GM23338 (cell line): Measurements from ENCODE around the gene ZNF644. TPM values are rescaled to one million over a fixed set of nuclear protein-coding genes. Genes with fewer than 3 reads are reported as not detected.

ENCODE experiments used
- ATAC-seq: fragments of 200-7000 bp; cut with Tn5 transposase; 3 replicates; pipeline ENCODE4 v1.9.1; 2020
- DNase-seq: peaks from one replicate; pipeline ENCODE4 v3.0.0-alpha.2; 2015; ENCODE audit warnings: low spot score
- H2AFZ ChIP-seq: fragments of 200-600 bp; sonication (generic); 2 replicates; pipeline ENCODE4 v1.8.0; 2016; ENCODE audit warnings: antibody characterized with exemption, mild to moderate bottlenecking, moderate library complexity
- H3F3A ChIP-seq: fragments of 200-600 bp; sonication (generic); replicated peaks from 2 replicates; pipeline ENCODE4 v1.8.0; 2017; ENCODE audit warnings: antibody characterized with exemption, mixed run types, low read depth
- H3K27ac ChIP-seq: fragments of 200-600 bp; sonication (generic); 2 replicates; pipeline ENCODE4 v1.6.1; 2016; ENCODE audit warnings: low read depth
- H3K27me3 ChIP-seq: fragments of 200-600 bp; sonication (generic); 2 replicates; pipeline ENCODE4 v1.8.0; 2016; ENCODE audit warnings: mild to moderate bottlenecking, mixed run types, moderate library complexity; ENCODE audit not compliant: insufficient read depth
- H3K36me3 ChIP-seq: fragments of 200-600 bp; sonication (generic); 2 replicates; pipeline ENCODE4 v1.8.0; 2016; ENCODE audit warnings: mild to moderate bottlenecking; ENCODE audit not compliant: insufficient read depth
- H3K4me1 ChIP-seq: fragments of 200-600 bp; sonication (generic); 2 replicates; pipeline ENCODE4 v1.8.0; 2016; ENCODE audit warnings: mild to moderate bottlenecking, moderate library complexity; ENCODE audit not compliant: insufficient read depth
- H3K4me2 ChIP-seq: fragments of 200-600 bp; sonication (generic); 2 replicates; pipeline ENCODE4 v1.7.1; 2017; ENCODE audit warnings: mixed run types
- H3K4me3 ChIP-seq: fragments of 200-600 bp; sonication (generic); 2 replicates; pipeline ENCODE4 v1.6.1; 2016; ENCODE audit warnings: mixed run types
- H3K79me2 ChIP-seq: fragments of 200-600 bp; sonication (generic); replicated peaks from 2 replicates; pipeline ENCODE4 v1.8.0; 2017; ENCODE audit warnings: mild to moderate bottlenecking; ENCODE audit not compliant: insufficient read depth
- H3K9me2 ChIP-seq: fragments of 200-600 bp; sonication (generic); 2 replicates; pipeline ENCODE4 v1.8.0; 2017; ENCODE audit not compliant: insufficient read depth
- H4K20me1 ChIP-seq: fragments of 200-600 bp; sonication (generic); replicated peaks from 2 replicates; pipeline ENCODE4 v1.8.0; 2017; ENCODE audit warnings: mild to moderate bottlenecking; ENCODE audit not compliant: insufficient read depth
- H3K27ac Mint-ChIP-seq: 2 replicates; pipeline ENCODE4 v1.8.0; 2020; ENCODE audit warnings: inconsistent platforms, mild to moderate bottlenecking, moderate library complexity, mixed read lengths
- H3K27me3 Mint-ChIP-seq: 3 replicates; pipeline ENCODE4 v1.8.0; 2022; ENCODE audit warnings: low read depth, mild to moderate bottlenecking, moderate library complexity, mixed read lengths, inconsistent platforms; ENCODE audit not compliant: insufficient read depth, poor library complexity
- H3K36me3 Mint-ChIP-seq: 3 replicates; pipeline ENCODE4 v1.8.0; 2021; ENCODE audit warnings: low read depth, mild to moderate bottlenecking, inconsistent platforms, moderate library complexity, mixed read lengths
- H3K4me1 Mint-ChIP-seq: 3 replicates; pipeline ENCODE4 v1.8.0; 2020; ENCODE audit warnings: mild to moderate bottlenecking, inconsistent platforms, mixed read lengths
- H3K4me3 Mint-ChIP-seq: 3 replicates; pipeline ENCODE4 v1.8.0; 2021; ENCODE audit warnings: moderate library complexity, mild to moderate bottlenecking, inconsistent platforms, mixed read lengths
- H3K9me3 Mint-ChIP-seq: 3 replicates; pipeline ENCODE4 v1.8.0; 2020; ENCODE audit warnings: moderate library complexity, mild to moderate bottlenecking, inconsistent platforms, mixed read lengths
- CREB1 ChIP-seq: fragments of 250-450 bp; sonication (Bioruptor Pico); IDR thresholded peaks from 2 replicates; pipeline ENCODE4 v1.5.0; 2020; ENCODE audit warnings: low read depth, mild to moderate bottlenecking, moderate library complexity
- CTCF ChIP-seq, 2 experiments: fragments of 200-600 bp in 1 of 2; sonication (generic) in 1 of 2; conservative IDR thresholded peaks; 2 replicates each; pipeline versions ENCODE4 v1.5.1 to v1.6.1; 2016 to 2017; ENCODE audit warnings: antibody characterized with exemption in 2 of 2, low read depth in 2 of 2, mild to moderate bottlenecking in 2 of 2, moderate library complexity in 1 of 2
- ETS1 ChIP-seq: IDR thresholded peaks from 2 replicates; pipeline ENCODE4 v1.6.1; 2016; ENCODE audit warnings: antibody characterized with exemption
- EZH2phosphoT487 ChIP-seq: fragments of 200-600 bp; sonication (generic); IDR thresholded peaks from one replicate; pipeline ENCODE4 v1.8.1; 2018; ENCODE audit warnings: antibody characterized with exemption; ENCODE audit not compliant: unreplicated experiment
- JUNB ChIP-seq: IDR thresholded peaks from one replicate; pipeline ENCODE4 v1.6.1; 2016; ENCODE audit warnings: antibody characterized with exemption; ENCODE audit not compliant: unreplicated experiment
- NANOG ChIP-seq: IDR thresholded peaks from 2 replicates; pipeline ENCODE4 v1.6.1; 2016; ENCODE audit warnings: antibody characterized with exemption, borderline replicate concordance
- POLR2AphosphoS5 ChIP-seq: IDR thresholded peaks from 2 replicates; pipeline ENCODE4 v1.6.1; 2016; ENCODE audit warnings: antibody characterized with exemption, low read depth
- REST ChIP-seq: IDR thresholded peaks from one replicate; pipeline ENCODE4 v1.6.1; 2018; ENCODE audit warnings: antibody characterized with exemption; ENCODE audit not compliant: unreplicated experiment
- STAT1 ChIP-seq: IDR thresholded peaks from one replicate; pipeline ENCODE4 v1.6.1; 2016; ENCODE audit warnings: antibody characterized with exemption; ENCODE audit not compliant: unreplicated experiment
- ZNF114 ChIP-seq: fragments of 250-450 bp; sonication (Bioruptor Pico); IDR thresholded peaks from 2 replicates; pipeline ENCODE4 v1.5.0; 2020; ENCODE audit warnings: mild to moderate bottlenecking, moderate library complexity
- ZNF331 ChIP-seq: fragments of 250-450 bp; sonication (Bioruptor Pico); IDR thresholded peaks from 2 replicates; pipeline ENCODE4 v1.5.0; 2020; ENCODE audit warnings: low read depth, mild to moderate bottlenecking, moderate library complexity
- ZNF462 ChIP-seq: fragments of 250-450 bp; sonication (Bioruptor Pico); IDR thresholded peaks from 2 replicates; pipeline ENCODE4 v1.5.0; 2020; ENCODE audit warnings: mild to moderate bottlenecking, moderate library complexity
- polyA plus RNA-seq: library from polyadenylated mRNA; unstranded; fragments of >200 nt; fragmentation: Nextera tagmentation; extraction: Ambion mirVana; gene quantifications from 2 replicates; pipeline ENCODE4 v1.2.1, GENCODE V29; 2016
- total RNA-seq: library from RNA; depleted of rRNA; stranded (reverse); fragments of >200 nt; shearing (Covaris generic); gene quantifications from 2 replicates; pipeline ENCODE4 v1.2.3, GENCODE V29; 2014

The ZNF644 gene
- total and polyA plus RNA-seq, 2 experiments from 2014 or later, result 101 to 103 TPM

- Histone ChIP-seq H3F3A (no peaks in the 10 kb centered on the region), H3K9me2 (no peaks in the 10 kb centered on the region), H3K4me1 (peaks cover 10% of the 10 kb centered on the region), H4K20me1 (no peaks in the 10 kb centered on the region), H3K36me3 (no peaks in the 10 kb centered on the region), H3K4me2 (no peak overlapping the region), H2AFZ (no peak overlapping the region), H3K79me2 (no peaks in the 10 kb centered on the region), H3K4me3 (no peak overlapping the region), H3K27ac (no peak overlapping the region), H3K27me3 (peaks cover 3% of the 10 kb centered on the region)
- peaks cover 2% of the 10 kb centered on the region for H3K27me3 Mint-ChIP-seq
- TF ChIP-seq ETS1 (no peak), STAT1 (no peak), CTCF (conservative IDR thresholded peaks at IDR 0.05; ENCODE audit: low read depth in 2 of 2) (no peak), EZH2phosphoT487 (no peak), REST (no peak), POLR2AphosphoS5 (no peak), ZNF331 (no peak), JUNB (no peak), CREB1 (no peak), ZNF462 (CRISPR knock-in tag) (no peak), NANOG (no peak), ZNF114 (CRISPR knock-in tag) (no peak)
- H3K27ac Mint-ChIP-seq, result no peak overlapping the region
- no peaks in the 10 kb centered on the region for H3K36me3 Mint-ChIP-seq
- ATAC-seq, result no peak
- no peak overlapping the region for H3K4me3 Mint-ChIP-seq
- 0 out of 3 replicates have a peak, but pooled peaks cover 3% of the 10 kb centered on the region for H3K9me3 Mint-ChIP-seq
- DNase-seq, result no peak
- peaks cover 9% of the 10 kb centered on the region; the same call in 2 of the 3 replicates for H3K4me1 Mint-ChIP-seq
These were observed 10.5 kb upstream of the ZNF644 start for GRCh38 chr1:91032349-91032748.
